Renal cortex interstitium (tissue), 11 donors: ENCODE data around the gene MAP2K6. TPM values are rescaled to one million over a fixed set of nuclear protein-coding genes. Genes with fewer than 3 reads are reported as not detected.

Experiments used
- DNase-seq, 11 donors: peaks; one replicate each; pipeline ENCODE4 v3.0.0-alpha.2; 2013; ENCODE audit warnings: low read depth in 9 of 11, low spot score in 4 of 11; ENCODE audit errors: extremely low read depth in 1 of 11
- polyA plus RNA-seq, 3 donors: library from polyadenylated mRNA; unstranded; fragments of 120-200 nt; gene quantifications; one replicate each; pipeline ENCODE4 v1.2.1, GENCODE V29; 2013; ENCODE audit not compliant: insufficient read length in 3 of 3

The MAP2K6 gene
- polyA plus RNA-seq, 3 donors: 21.0 to 26.6 (median 22.4) TPM

- DNase-seq: no peak
Measured at GRCh38 chr17:69505740-69506139, 91.2 kb downstream of the MAP2K6 start.

GRCh38 chr17:69506489-69506888 is 92.0 kb downstream of the MAP2K6 start:
- DNase-seq: no peak

- DNase-seq: no peak
Measured at GRCh38 chr17:69508814-69509213, 94.3 kb downstream of the MAP2K6 start.

- DNase-seq: no peak
Measured at GRCh38 chr17:69511250-69511649, 96.8 kb downstream of the MAP2K6 start.

- DNase-seq: no peak
Measured at GRCh38 chr17:69512946-69513345, 98.4 kb downstream of the MAP2K6 start.

- DNase-seq: no peak
Measured at GRCh38 chr17:69516225-69516624, 101.7 kb downstream of the MAP2K6 start.

GRCh38 chr17:69516911-69517310 is 102.4 kb downstream of the MAP2K6 start:
- DNase-seq: no peak

- no peak for DNase-seq
Measured at GRCh38 chr17:69518951-69519350, 104.5 kb downstream of the MAP2K6 start.

- peak in 5 of 11 donors; percentile 12 to 35 (median 24) for DNase-seq
Measured at GRCh38 chr17:69523244-69523861, 108.9 kb downstream of the MAP2K6 start.

- DNase-seq: no peak
Measured at GRCh38 chr17:69524854-69525253, 110.4 kb downstream of the MAP2K6 start.

- peak in 9 of 11 donors; percentile 37 to 75 (median 48) for DNase-seq
Measured at GRCh38 chr17:69525920-69526841, 111.7 kb downstream of the MAP2K6 start.

- DNase-seq: no peak
Measured at GRCh38 chr17:69528035-69528434, 113.5 kb downstream of the MAP2K6 start.

GRCh38 chr17:69533481-69534234 is 119.2 kb downstream of the MAP2K6 start:
- DNase-seq: no peak

- DNase-seq: no peak
Measured at GRCh38 chr17:69534235-69534621, 119.7 kb downstream of the MAP2K6 start.

- DNase-seq: no peak
Measured at GRCh38 chr17:69535016-69535570, 120.6 kb downstream of the MAP2K6 start.

- no peak for DNase-seq
Measured at GRCh38 chr17:69538795-69539194, 124.3 kb downstream of the MAP2K6 start.

- no peak for DNase-seq
Measured at GRCh38 chr17:69539274-69539673, 124.8 kb downstream of the MAP2K6 start.

GRCh38 chr17:69539781-69540319 is 125.4 kb downstream of the MAP2K6 start:
- DNase-seq: no peak

- no peak for DNase-seq
Measured at GRCh38 chr17:69540356-69540755, 125.9 kb downstream of the MAP2K6 start.
